ENCODE measurements around the gene TYW1.
"Not testable (repeated sequence)": the region's sequence is repeated elsewhere in the genome, so short reads cannot be mapped to it uniquely, and the experiment has no call there.

DNA sequence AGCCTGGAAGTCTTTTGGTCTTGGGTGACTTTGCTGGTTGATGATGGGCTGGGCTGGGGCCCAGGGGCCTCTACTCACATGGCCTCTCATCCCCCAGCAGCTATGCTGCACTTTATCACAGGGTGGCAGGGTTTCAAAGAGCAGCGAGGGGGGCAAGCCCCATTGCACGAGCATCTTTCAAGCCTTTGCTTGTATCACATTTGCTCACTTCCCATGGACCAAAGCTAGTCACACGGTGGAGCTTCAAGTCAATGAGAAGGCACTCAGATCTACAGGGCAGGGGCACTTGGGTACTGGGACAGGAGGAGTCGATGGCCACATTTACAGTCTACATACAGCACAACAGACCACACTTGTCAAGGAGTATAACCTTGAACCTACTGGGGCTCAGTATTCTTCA, 108.3 kb downstream of the TYW1 start:
- TF ChIP-seq, protein P1, sequence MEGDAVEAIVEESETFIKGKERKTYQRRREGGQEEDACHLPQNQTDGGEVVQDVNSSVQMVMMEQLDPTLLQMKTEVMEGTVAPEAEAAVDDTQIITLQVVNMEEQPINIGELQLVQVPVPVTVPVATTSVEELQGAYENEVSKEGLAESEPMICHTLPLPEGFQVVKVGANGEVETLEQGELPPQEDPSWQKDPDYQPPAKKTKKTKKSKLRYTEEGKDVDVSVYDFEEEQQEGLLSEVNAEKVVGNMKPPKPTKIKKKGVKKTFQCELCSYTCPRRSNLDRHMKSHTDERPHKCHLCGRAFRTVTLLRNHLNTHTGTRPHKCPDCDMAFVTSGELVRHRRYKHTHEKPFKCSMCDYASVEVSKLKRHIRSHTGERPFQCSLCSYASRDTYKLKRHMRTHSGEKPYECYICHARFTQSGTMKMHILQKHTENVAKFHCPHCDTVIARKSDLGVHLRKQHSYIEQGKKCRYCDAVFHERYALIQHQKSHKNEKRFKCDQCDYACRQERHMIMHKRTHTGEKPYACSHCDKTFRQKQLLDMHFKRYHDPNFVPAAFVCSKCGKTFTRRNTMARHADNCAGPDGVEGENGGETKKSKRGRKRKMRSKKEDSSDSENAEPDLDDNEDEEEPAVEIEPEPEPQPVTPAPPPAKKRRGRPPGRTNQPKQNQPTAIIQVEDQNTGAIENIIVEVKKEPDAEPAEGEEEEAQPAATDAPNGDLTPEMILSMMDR (IDR thresholded peaks at IDR 0.05; ENCODE audit: insufficient read depth, low read length, poor library complexity, severe bottlenecking), result not testable (repeated sequence)
- TF ChIP-seq EZH2phosphoT487 (conservative IDR thresholded peaks at IDR 0.05; ENCODE audit: low read length), result not testable (repeated sequence)
